ENCODE data around the gene LUZP2.

GRCh38 chr11:24543771-24544170 is 46.9 kb downstream of the LUZP2 start:
- no peak for TF ChIP-seq CTCF (IDR thresholded peaks at IDR 0.05; ENCODE audit: low read length)
- TF ChIP-seq EZH2 (IDR thresholded peaks at IDR 0.05; ENCODE audit: borderline replicate concordance, low read length), result no peak
